Pancreas (tissue), 10 donors: ENCODE data around the gene LAMA2. TPM values are rescaled to one million over a fixed set of nuclear protein-coding genes. Genes with fewer than 3 reads are reported as not detected.

Source experiments
- ATAC-seq, 4 donors: fragments of 200-7000 bp; cut with Tn5 transposase; one replicate each; pipeline versions ENCODE4 v1.8.0 to v1.9.1; 2020; ENCODE audit warnings: mild to moderate bottlenecking in 4 of 4, moderate library complexity in 4 of 4
- DNase-seq, 6 donors: peaks; one replicate each; pipeline ENCODE4 v3.0.0-alpha.2; 2020
- FAIRE-seq: peaks from 2 replicates; lab custom pipeline; 2012; peaks lifted over from hg19 to GRCh38; lab: Jason Lieb, UNC
- H3K27ac ChIP-seq, 4 donors: fragments of 200-600 bp; sonication (generic); 1 replicate in 3 of 4; 2 replicates in 1 of 4; pipeline versions ENCODE4 v1.5.0 to v1.8.0; 2020
- H3K27me3 ChIP-seq, 4 donors: fragments of 200-600 bp; one replicate each; pipeline ENCODE4 v1.8.0; 2021
- H3K36me3 ChIP-seq, 3 donors: fragments of 200-600 bp; sonication (generic) in 1 of 3; one replicate each; pipeline versions ENCODE4 v1.5.0 to v1.8.0; 2020 to 2021
- H3K4me1 ChIP-seq, 3 donors: fragments of 200-600 bp; one replicate each; pipeline ENCODE4 v1.8.0; 2021
- H3K4me3 ChIP-seq, 4 donors: fragments of 200-600 bp; sonication (generic) in 2 of 4; one replicate each; pipeline versions ENCODE4 v1.5.0 to v1.8.0; 2020 to 2021
- H3K9me3 ChIP-seq, 4 donors: fragments of 200-600 bp; one replicate each; pipeline ENCODE4 v1.8.0; 2021
- CTCF ChIP-seq, 4 donors: fragments of 200-600 bp; sonication (generic) in 3 of 4; IDR thresholded peaks; one replicate each; pipeline versions ENCODE4 v1.5.0 to v1.8.0; 2021; ENCODE audit warnings: antibody characterized with exemption in 4 of 4
- WGBS, 2 donors: extraction: QIAGEN DNeasy Blood & Tissue Kit; methylation state at CpG; one replicate each; pipeline ENCODE4 v1.1.7; 2013; 5-methylcytosine and 5-hydroxymethylcytosine counted together
- intact Hi-C, 3 donors: fragments of 100-400 bp; cut with DNase I; formaldehyde crosslinking; loops; one replicate each; pipeline versions ENCODE4 v1.11.1 to v1.14.2; 2022
- polyA plus RNA-seq, 2 donors: library from polyadenylated mRNA; stranded (reverse); fragments of 200-250 nt; gene quantifications; one replicate each; pipeline ENCODE4 v1.2.3, GENCODE V29; 2013
- total RNA-seq, 6 donors: library from RNA; stranded (reverse); fragmentation: NEBNext Ultra II Directional in 4 of 6; extraction: Animal tissue kit (Norgen Biotek cat#: 25700) in 4 of 6; gene quantifications; one replicate each; pipeline versions ENCODE4 v1.2.1 to v1.2.4, GENCODE V29; 2021 to 2023
- donor health status: healthy with polysubstance abuse.
- donor health status: DM: no; HTN: no; CAD: no; lungs with moderate emphysema.
- donor health status: DM: no; HTN: no; CAD: no.
- donor health status: control.
- donor health status: control.
- donor health status: Bipolar disorder and iron deficiency.
- donor health status: DM: yes; HTN: yes; CAD: no.
- donor health status: DM: no; HTN: no; CAD: no.
- donor health status: DM: no; HTN: no; CAD: no.
- donor health status: DM: yes; HTN: yes; CAD: no.

LAMA2 gene
- total and polyA plus RNA-seq, 8 donors, result 1.2 to 26.2 (median 6.2) TPM

- no peak for TF ChIP-seq CTCF (IDR thresholded peaks at IDR 0.05)
- intact Hi-C loops, result no loop called here
These were observed 659.8 kb downstream of the LAMA2 start for GRCh38 chr6:129542705-129543104.

GRCh38 chr6:129543981-129544380, 661.0 kb downstream of the LAMA2 start:
- DNase-seq, result no peak
- ATAC-seq, result no peak
- FAIRE-seq, result no peak
- intact Hi-C loops, result no loop called here
- no peaks in the 10 kb centered on the region for H3K4me1 ChIP-seq
- no peaks in the 10 kb centered on the region for H3K27me3 ChIP-seq
- no peak overlapping the region for H3K27ac ChIP-seq
- H3K9me3 ChIP-seq, result no peaks in the 10 kb centered on the region
- 92 to 98% methylated on average over 2 of the region's 2 CpGs for WGBS, 2 donors
- H3K4me3 ChIP-seq, result no peak overlapping the region
- H3K36me3 ChIP-seq, result no peaks in the 10 kb centered on the region
- no peak for TF ChIP-seq CTCF (IDR thresholded peaks at IDR 0.05)

More at GRCh38 chr6:129542705-129543104, 659.8 kb downstream of the LAMA2 start:
- Histone ChIP-seq H3K36me3 (peaks cover 0 to 7% (median 0%) of the 10 kb centered on the region in 3 donors), H3K9me3 (no peaks in the 10 kb centered on the region), H3K4me3 (no peak overlapping the region), H3K27me3 (no peaks in the 10 kb centered on the region), H3K27ac (no peak overlapping the region), H3K4me1 (no peaks in the 10 kb centered on the region)
- ATAC-seq (no peak), FAIRE-seq (no peak), DNase-seq (no peak)
- 71 to 83% methylated on average over 2 of the region's 2 CpGs for WGBS, 2 donors

GRCh38 chr6:129544892-129545612, 662.1 kb downstream of the LAMA2 start:
- no peak for TF ChIP-seq CTCF (IDR thresholded peaks at IDR 0.05)
- no peak for FAIRE-seq
- H3K36me3 ChIP-seq, result no peaks in the 10 kb centered on the region

GRCh38 chr6:129546702-129547101, 663.8 kb downstream of the LAMA2 start:
- no peaks in the 10 kb centered on the region for H3K36me3 ChIP-seq
- WGBS, 2 donors, result 83 to 86% methylated on average over 4 of the region's 4 CpGs
- H3K4me1 ChIP-seq, result no peaks in the 10 kb centered on the region
- no peak for TF ChIP-seq CTCF (IDR thresholded peaks at IDR 0.05)
- no peak overlapping the region for H3K4me3 ChIP-seq
- intact Hi-C loops, result no loop called here
- no peak for FAIRE-seq
- no peak for ATAC-seq
- no peak overlapping the region for H3K27ac ChIP-seq
- no peak for DNase-seq
- no peaks in the 10 kb centered on the region for H3K27me3 ChIP-seq
- no peaks in the 10 kb centered on the region for H3K9me3 ChIP-seq

More at GRCh38 chr6:129544892-129545612, 662.1 kb downstream of the LAMA2 start:
- ATAC-seq, result no peak
- Histone ChIP-seq H3K27ac (no peak overlapping the region), H3K9me3 (no peaks in the 10 kb centered on the region), H3K4me1 (no peaks in the 10 kb centered on the region), H3K4me3 (no peak overlapping the region), H3K27me3 (no peaks in the 10 kb centered on the region)
- DNase-seq, result no peak
- intact Hi-C loops, result no loop called here
- 96 to 97% methylated on average over 8 of the region's 8 CpGs for WGBS, 2 donors

- Histone ChIP-seq H3K27ac (no peak overlapping the region), H3K27me3 (no peaks in the 10 kb centered on the region), H3K4me3 (no peak overlapping the region), H3K9me3 (no peaks in the 10 kb centered on the region), H3K36me3 (no peaks in the 10 kb centered on the region), H3K4me1 (no peaks in the 10 kb centered on the region)
- TF ChIP-seq CTCF (IDR thresholded peaks at IDR 0.05), result no peak
- ATAC-seq (no peak), DNase-seq (no peak), FAIRE-seq (no peak)
- 95 to 97% methylated on average over 1 of the region's 1 CpG for WGBS, 2 donors
- intact Hi-C loops, result no loop called here
These were observed 668.5 kb downstream of the LAMA2 start for GRCh38 chr6:129551486-129551885.
